Breast epithelium (tissue), 3 donors: ENCODE data around the gene KREMEN2.

ENCODE experiments used
- CTCF ChIP-seq, 3 donors: fragments of 450-650 bp; IDR thresholded peaks; one replicate each; pipeline ENCODE4 v1.5.1; 2016 to 2017; ENCODE audit warnings: antibody characterized with exemption in 3 of 3, mild to moderate bottlenecking in 3 of 3, moderate library complexity in 3 of 3
- POLR2AphosphoS5 ChIP-seq, 3 donors: sonication (generic); formaldehyde crosslinking; IDR thresholded peaks; one replicate each; pipeline ENCODE4 v1.6.1; 2017; ENCODE audit warnings: antibody characterized with exemption in 3 of 3

GRCh38 chr16:3004319-3004718 is 40.2 kb downstream of the KREMEN2 start:
- TF ChIP-seq CTCF (IDR thresholded peaks at IDR 0.05): no peak
- no peak for TF ChIP-seq POLR2AphosphoS5 (IDR thresholded peaks at IDR 0.05)
